Stimulated activated CD8-positive, alpha-beta memory T cell treated with anti-CD3 and anti-CD28 coated beads, Interleukin-15, amount 100 ng/mL, for 4 hours (primary cell): Measurements from ENCODE around the gene STARD13.

Source experiments
- DNase-seq, 2 donors: peaks; one replicate each; pipeline ENCODE4 v3.0.0-alpha.2; 2020; ENCODE audit warnings: low read depth in 2 of 2

STARD13 gene

DNA sequence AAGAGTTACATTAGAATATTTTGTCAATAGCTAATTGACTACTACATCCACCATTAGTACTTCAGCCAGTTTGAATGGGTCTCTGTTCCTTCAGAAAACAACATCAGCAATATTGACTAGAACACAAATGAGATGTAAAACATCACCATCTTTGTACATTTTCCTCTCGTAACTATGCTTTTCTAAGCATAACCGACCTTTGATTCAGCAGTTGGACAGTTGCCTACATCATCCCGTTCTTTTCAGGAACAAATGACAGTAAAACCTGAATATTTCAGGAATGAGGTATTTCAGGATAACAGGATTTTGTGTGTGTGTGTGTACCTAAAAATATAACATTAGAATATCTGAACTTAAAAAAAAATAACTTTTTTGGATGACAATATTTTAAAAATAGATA, 60.9 kb downstream of the STARD13 start:
- no peak for DNase-seq

DNA sequence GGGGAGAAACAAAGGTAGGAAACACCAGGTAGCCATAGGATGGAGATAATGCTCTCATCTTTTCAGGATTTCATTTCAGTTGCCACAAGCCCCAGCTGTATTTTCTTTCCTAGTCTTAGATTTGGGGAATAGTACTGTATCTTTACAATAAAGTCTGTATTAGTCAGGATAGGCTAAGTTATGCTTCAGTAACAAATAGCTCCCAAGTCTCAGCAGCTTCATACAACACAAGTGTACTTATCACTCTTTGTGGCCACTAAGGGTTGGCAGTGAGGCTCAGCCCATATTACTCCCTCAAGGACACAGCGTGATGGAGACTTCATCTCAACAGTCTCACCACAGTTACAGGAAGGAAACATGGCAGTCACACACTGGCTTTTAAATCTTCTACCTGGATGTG, 61.4 kb downstream of the STARD13 start:
- no peak for DNase-seq

DNA sequence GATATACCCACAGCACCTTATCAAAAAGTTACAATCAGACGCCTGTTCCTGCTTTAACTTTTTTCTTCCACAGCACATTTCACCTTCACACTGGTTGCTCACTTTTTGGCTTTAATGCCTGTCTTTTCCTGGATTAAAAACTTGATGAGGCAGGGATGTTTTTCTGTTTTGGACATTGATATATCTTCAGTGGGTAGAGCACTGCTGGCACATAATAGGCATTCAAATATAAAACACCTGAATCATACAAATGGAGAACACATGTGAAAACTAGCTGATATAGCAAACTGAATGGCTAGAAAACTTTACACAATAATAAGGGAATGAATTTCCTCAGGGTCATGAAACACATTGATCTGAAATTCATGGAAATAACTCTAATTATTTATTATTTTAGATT, 65.6 kb downstream of the STARD13 start:
- DNase-seq, result no peak

DNA sequence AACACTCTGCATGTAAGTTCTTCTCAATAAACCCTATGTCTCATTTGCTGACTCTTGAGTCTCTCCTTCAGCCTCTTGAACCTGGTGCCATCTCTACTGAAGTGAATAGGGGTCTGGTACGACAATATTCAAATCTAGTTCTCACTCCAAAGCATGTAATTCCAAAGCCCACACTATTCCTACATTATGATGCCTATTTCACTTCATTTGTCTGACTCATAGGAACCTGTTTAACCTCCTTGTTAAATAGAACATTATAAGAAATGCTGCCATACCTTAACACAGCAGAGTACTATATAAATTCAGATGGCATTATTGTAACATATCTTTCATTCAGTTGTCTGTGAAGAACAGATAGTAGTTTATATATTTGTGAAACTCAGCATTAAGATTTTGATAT, 67.1 kb downstream of the STARD13 start:
- DNase-seq, result no peak

DNA sequence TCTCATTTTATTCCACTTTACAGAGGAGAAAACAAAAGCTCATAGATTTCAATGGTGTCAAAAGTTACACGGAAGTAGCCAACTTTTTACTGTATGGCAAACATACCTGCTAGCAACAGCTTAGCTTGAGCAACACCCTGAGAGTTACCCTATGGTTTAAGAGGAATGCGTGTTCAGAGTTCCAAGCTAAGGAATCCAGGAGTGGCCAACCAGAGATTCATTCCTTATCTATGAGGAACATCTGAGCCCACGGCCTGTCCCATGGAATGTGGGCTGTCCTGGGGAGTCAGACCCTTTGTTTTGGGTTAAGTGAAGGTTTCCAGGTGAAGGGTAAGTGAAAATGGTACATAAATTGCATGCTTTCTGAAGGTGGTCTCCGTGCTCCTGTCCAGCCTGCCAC, 67.5 kb downstream of the STARD13 start:
- DNase-seq, result no peak

DNA sequence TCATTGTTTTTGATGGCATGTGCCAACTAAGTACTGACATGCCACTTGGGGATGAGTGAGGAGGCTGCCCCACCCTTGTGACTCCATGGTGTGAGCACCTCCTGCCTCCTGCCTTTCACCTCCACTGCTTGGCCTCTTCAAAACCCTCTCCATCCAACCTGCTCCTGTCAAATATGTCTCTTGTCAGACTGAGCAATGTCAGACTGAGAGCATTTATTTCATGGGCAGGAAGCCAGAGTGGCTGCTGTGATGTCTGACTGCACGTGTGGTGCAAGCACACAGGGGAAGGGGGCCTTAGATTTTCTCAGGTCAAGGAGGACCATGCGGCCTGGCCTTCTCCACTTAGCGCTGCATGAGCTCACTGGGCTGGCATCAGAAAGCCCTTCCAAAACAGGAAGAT, 68.3 kb downstream of the STARD13 start:
- DNase-seq, result no peak

DNA sequence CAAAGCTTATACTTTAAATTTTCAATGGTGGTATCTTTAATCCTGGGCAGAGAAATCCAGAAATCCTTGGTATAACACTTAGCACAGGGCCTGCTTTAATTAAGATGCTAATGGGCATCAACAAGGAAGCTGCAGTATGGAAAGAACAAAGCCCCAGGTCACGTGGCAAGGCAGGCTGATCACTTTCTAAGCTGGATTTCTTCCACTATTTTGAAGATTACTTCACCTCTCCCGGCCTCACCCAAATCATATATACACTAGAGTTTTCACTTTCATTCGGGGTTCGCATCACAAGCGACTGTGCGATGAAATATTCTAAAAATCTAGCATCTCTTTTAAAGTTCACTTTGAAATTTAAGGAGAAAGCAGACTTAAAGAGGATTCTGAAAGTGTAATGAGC, 71.8 kb downstream of the STARD13 start:
- no peak for DNase-seq

DNA sequence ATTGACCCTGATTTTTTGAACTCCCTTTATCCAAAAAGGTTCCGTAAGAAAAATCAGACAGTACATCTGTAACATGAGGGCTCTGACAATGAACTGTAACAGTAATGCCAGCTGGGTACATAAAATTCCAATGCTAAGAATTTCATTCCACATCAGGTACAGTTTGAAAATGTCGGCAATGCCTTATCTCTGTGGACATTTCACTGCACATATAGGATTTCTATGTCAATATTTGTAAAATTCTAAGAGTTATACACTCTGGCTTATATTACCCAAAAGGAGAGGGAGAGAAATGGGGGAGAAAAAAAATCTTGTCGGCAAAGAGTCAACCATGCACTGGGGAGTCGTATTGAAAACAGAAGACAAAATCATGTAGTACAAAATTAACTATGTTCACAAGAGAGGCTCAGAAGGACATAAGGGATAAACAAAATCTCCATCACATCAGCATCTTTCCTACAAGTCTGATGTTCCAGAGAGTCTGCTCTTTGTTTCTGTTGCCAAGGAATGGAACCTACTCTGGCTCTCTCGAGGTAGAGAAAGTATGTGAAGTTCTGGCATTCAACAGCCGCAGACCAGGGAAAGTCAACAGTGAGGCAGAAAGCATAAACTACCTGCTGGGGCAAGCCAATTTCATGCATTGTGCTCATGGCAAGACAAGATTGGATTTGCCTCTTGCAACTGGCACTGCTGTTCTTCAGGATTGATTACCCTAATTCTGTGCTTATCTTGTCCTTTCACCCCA, 72.4 kb downstream of the STARD13 start:
- DNase-seq, result no peak

DNA sequence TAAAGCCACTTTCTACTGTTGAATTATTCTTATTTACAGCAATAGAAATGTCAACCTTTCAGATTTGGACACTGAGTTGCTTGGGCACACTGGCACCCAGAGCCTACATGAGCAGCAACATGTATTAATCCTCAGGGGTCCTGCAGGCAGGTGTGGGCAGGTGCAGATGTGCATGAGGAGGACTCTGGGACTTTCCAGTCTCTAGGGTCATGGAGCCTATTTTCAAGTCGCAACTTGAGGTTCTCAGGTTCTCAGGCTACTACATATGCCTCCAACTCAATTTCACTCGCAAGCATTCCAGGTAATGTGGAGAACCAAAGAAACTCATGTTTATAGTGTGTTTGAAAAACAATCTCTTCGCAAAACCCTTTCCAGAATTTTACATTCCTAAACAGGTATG, 73.2 kb downstream of the STARD13 start:
- DNase-seq, result no peak

DNA sequence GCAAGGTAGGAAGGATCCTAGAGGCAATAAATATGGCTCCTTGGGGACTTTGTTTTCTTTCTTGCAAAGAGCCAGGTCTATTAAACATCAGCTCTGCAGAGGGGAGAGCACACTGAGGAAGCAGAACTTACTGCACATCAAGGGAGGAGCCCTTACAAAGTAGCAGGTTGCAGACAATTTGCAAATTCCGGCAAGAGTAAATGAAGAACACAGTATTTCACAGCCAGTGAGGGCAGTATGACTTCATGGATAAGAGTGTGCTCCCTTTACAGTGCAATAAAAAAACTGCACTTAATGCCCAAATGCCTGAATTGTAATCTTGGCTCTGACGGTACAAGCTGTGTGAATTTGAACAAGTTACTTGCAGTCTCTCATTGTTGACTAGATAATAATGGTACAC, 75.5 kb downstream of the STARD13 start:
- DNase-seq, result no peak

DNA sequence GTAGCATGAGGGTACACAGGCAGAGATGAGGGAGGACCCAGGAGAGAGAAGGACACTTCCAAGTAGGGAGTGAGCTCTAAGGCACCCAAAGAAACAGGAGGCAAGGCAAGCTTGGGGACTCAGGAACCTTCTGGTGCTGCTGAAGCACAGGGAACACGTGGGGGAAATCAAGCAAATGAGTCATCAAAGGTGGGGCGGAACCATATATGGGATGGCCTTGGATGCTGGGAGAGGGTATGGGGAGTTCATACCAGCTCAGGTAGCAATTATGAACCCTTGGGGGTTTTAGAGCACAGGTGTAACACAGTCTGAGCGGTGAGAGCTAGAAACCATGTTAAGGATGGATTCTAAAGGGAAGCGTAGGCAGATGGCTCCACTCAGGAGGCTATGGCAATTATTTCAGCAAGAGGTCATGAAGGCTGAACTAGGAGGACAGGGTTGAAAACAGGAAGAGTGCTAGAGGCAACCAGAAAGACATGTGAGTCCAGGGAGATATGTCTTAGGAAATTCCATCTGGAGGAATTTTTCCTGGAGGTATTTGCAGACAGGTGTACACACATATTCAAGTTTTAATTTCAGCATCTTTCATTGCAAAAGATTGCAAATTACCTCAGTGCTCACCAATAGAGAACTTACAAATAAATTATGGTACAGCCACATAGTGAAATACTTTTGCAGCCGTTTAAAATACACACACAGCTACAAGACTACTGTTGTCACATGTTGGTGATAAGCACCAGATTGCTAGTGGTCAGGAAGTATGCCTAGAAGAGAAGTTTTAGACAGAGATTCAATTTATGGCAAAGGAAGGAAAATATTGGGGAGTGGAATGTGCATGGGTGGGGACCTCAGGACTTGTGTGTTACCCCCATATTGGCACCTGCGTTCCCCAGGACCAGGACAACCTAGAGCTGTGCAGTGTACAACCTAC, 77.0 kb downstream of the STARD13 start:
- no peak for DNase-seq

DNA sequence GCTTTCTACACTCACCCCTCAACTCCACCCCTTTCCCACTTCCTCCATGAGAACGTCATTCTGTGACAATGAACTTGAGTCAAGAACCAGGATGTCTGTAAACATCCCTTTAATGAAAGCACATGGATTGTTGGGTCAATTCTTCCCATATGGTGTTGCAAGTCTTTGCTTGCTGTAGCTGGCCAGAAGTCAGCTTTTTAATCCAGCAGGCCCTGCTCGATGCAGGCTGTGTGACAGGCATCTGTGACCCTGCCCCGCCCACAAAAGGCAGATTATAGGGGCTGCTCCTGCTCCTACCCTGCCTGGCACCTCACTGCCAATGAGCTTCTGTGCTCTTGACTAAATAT, 78.0 kb downstream of the STARD13 start:
- DNase-seq, result no peak

DNA sequence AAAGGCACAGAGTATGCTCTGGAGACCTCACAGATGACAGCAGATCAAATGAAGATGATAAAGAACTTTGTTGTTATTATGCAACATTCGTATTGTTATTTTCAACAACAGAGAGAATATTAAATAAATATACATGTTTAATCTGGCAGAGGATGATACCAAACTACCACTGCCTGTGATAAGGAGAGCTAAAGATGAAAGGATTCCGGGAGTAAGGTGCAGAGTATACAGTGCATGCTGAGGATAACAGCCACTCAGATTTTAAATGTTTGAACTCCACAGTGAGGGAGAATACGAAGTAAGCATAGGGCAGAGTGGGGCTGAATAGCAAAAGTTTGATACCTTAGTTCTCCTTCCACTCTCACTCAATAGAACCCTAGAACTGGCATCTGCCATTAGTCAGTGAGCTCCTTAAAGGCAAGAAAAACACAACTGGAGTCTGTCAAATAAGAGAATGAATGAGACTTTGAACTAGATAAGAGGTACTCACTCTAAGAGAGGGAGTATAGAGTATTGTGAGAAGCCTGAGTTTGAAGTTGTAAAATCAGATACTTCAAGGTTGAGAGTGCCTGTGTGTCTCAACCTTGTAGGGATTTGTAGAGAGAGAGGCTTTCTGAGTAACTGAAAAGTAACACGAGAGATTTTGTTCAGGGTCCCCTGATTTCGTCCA, 78.5 kb downstream of the STARD13 start:
- no peak for DNase-seq

DNA sequence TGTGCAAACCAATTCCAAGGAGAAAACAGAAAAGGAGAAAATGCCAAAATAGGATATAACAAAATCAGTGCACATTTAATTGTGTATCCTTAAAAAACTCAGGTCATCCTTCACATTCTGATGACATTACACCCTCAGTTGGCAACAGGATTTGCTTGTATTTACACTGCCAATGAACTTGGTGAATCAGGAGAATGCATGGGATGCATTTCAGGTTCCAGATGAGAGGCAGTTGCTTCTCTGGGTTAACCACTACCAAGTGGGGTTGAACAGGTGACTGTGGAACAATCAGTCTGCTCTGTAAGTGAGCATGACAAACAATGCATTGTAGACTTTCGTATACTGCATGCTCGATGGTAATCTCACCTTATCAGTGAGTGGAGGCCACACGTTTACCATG, 79.1 kb downstream of the STARD13 start:
- DNase-seq, result no peak

DNA sequence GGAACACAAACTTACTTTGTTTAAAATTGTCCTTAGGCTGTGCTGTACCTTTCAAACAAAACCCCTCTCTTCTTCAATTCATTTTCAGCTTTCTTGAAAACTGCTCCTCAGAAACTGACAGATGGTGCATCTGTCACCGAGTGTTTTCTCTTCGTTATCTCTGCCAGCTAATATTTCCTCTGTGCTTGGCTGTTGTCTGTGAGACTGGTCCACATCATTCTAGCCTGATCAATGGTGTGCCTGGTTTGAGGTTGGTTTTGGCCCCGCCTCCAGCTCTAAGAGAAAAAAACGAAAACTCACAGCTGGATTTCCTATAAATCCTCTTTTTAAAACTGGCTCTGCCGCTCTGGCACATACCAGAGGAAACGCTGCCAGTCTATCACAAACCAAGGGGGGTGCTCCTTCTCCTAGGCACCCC, 79.7 kb downstream of the STARD13 start:
- no peak for DNase-seq

DNA sequence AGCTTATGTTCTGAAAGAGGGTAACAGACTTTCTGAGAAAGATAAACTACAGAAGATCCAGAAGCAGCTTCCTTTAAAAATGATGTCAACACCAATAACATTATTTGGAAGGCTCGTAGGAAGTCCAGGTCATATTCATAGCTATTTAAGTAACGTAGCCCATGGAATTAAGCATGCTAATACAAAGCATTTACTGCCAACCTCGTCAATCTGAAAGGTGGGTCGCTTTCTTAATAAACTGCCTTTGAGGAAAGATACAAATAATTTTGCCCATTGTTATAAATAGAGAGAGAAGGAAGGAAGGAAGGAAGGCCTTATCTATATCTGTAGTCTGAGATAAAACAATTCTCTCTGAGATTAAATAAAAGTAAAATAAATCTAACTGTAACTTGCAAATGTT, 80.3 kb downstream of the STARD13 start:
- no peak for DNase-seq

DNA sequence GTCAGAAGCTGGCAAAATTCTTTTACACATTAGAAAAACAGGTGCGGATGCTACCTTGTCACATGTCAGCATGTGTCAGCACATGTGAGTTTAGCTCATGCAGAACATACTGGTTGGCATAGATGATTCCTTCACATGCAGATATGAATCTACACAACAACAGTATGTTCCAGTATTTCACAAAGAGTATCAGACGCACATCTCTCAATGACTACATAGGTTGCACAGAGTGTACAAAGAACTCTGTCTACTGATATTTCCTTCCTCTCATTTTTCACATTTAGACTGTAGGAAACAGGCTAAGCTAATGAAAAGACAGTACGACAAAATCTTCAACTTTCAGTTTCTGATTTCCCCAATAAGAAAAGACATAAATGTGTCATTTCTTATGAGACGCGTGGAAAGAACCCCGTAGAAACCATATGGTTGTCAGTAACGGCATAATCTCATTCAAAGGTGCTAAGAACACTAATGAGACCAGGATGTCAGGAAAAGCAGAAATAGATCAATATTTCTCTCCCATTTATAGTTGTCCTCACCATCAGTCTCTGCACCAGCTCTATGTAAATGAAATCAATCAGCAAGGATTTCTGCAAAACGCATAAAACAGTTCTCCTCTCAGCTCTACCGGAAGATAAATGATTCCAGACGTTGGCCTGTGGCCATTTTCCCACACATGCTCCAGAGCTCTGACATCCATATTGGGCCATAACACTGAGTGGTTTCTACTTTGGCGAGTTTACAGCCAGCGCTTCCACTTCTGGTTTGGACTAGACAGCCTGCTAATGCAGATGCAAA, 81.2 kb downstream of the STARD13 start:
- no peak for DNase-seq

DNA sequence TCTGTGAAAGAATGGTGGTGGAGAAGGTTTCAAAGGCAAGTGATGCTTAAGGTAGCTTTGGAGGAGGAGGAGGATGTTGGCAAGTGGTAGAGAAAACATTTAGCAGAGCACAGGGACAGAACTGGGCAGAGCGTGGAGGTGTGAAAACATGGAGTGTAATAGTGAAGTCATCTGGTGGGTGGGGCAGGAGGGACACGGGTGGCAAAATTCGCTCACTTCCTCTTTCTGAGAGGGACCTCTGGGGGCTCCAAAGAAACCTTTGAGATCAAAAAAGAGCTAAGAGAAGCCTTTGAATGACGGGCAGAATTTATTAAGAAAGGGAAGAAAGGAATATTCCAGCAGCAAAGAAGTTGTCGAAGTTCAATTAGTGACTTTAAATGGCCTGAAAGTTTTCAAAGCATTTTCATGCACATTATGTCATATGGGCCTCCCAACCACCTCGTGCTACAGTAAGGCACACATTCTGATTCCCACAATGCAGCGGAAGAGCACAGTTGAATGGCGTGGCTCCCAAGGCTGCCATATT, 82.8 kb downstream of the STARD13 start:
- no peak for DNase-seq

DNA sequence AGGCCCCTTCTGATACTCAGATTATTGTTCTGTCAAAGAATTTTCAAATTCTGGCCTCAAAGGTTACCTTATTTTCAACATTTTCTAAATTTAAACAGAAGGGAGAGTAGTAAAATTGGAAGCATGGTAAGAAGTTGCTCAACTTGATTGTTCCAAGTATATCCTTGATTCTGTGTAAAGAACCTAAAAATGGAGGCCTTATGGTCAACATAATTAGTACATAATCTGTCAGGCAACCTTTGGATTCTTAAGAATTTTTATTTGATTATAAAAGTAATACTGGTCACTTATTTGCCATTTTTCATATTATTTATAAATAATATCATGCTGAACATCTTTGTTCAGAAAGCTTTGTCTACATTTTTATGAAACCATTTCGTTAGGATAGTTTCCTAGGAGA, 83.9 kb downstream of the STARD13 start:
- no peak for DNase-seq

DNA sequence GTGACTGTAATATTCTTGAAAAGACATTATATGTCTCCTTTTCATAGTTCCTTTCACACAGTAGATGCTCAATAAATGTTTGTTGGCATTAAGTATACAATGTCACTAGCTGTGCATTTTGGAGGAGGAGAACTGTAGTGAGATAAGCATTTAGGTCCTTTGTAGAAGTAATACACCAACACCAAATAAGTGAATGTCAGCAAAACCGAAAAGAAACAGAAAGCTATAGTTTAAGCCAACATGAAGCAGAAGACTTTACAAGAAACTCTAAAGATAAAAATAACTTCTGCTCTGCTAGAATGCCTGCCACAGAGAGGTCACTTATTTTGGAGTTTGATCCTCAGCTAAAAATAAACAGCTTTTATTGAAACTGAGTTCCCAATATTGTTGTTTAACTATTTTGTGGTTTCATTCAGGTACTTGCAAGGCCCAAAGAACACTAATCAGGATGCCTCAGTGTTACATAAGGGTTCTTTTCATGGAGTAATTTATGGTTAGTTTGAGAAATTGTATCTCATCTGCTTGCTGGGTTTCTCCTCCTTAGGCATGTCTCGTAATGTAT, 86.2 kb downstream of the STARD13 start:
- DNase-seq, result no peak

DNA sequence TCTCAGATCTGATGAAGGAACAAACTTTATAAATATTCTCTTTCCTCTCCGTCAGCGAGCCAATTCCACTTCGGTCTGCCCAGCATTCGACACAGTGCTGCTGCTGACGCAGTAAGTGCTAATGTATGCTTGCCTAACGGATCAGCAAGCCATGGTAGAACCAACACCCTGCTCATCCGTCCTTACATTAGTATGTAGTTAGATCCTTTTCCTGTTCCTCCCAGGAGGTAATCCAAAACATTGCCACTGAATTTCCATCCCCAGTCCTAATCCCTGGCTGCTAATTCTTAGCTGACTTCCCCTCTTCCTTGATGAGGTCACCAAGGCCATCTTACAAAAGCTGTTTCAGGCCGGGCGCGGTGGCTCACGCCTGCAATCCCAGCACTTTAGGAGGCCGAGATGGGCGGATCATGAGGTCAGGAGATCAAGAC, 88.0 kb downstream of the STARD13 start:
- DNase-seq, result no peak
